ENCODE results near the gene LRRC28.

DNA sequence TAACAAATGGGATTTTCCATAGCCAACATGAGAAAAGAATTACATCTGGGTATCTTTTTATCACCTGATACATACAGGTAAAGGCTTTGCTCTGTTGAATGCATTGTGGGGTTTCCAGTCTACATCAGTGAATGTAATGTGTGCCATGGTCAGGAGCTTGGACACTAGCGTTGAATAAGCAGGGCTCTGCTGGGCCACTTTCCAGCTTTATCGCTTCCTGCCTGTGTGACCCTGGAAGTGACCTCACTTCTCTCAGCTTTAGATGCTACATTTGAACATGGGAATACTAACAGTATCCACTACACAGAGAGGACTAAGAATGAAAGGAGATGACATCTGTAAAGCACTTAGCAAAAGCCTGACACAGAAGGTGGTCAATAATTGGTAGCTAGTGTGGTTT lies 42.0 kb upstream of the LRRC28 start:
- TF ChIP-seq, protein P1, sequence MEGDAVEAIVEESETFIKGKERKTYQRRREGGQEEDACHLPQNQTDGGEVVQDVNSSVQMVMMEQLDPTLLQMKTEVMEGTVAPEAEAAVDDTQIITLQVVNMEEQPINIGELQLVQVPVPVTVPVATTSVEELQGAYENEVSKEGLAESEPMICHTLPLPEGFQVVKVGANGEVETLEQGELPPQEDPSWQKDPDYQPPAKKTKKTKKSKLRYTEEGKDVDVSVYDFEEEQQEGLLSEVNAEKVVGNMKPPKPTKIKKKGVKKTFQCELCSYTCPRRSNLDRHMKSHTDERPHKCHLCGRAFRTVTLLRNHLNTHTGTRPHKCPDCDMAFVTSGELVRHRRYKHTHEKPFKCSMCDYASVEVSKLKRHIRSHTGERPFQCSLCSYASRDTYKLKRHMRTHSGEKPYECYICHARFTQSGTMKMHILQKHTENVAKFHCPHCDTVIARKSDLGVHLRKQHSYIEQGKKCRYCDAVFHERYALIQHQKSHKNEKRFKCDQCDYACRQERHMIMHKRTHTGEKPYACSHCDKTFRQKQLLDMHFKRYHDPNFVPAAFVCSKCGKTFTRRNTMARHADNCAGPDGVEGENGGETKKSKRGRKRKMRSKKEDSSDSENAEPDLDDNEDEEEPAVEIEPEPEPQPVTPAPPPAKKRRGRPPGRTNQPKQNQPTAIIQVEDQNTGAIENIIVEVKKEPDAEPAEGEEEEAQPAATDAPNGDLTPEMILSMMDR (IDR thresholded peaks at IDR 0.05) = no peak
- no peak for TF ChIP-seq EZH2 (IDR thresholded peaks at IDR 0.05; ENCODE audit: borderline replicate concordance, insufficient read depth, low read depth, low read length, poor library complexity, severe bottlenecking)
